ENCODE measurements around the gene C1QTNF6. TPM values are rescaled to one million over a fixed set of nuclear protein-coding genes. Genes with fewer than 3 reads are reported as not detected.
A peak's percentile ranks its signal among the peaks of the same experiment; 100 is the strongest.

The C1QTNF6 gene
- total and polyA plus RNA-seq, 12 donors = 2.2 to 45.7 (median 7.1) TPM

DNA sequence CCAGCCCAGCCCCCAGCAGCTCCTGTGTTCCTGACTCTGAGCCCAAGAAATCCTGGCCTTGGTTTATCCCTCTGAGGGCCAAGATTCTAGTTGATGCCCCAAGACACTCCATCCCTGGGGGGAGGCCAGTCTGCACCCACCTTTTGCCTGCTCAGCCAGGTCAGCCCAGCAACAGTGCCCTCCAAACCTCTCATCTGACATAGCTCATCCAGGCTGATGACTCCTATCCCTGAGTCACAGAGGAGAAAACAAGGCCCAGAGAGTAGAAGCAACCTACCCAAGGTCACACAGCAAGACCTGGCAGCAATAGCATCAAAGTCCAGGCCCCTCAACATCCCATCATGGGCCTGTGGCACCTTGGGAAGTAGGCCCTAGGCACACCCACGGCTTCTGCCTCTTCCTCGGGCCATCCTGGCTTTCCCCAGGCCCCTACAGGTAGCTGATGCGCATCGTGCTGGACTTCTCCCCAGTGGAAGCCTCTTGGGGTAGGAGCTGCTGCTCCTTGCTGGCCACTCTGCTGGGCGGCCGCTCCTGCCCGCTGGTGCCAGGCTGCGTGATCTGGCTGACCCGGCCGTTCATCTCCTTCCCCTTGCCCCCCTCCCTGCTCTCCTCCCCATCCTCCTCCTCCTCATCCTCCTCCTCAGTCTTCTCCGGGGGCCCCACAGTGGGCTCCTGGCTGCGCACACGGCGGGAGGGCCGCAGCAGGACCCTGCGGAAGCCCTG lies 18.2 kb upstream of the C1QTNF6 start:
- Histone ChIP-seq H3K4me1 (replicated peaks in 1 of 2) (no peaks in the 10 kb centered on the region), H3K27me3 (no peaks in the 10 kb centered on the region), H3K27ac (no peak overlapping the region), H3K4me3 (no peak overlapping the region), H3K36me3 (replicated peaks in 1 of 2) (no peaks in the 10 kb centered on the region), H3K9me3 (replicated peaks in 1 of 3) (no peaks in the 10 kb centered on the region)
- WGBS, 4 donors = 86 to 91% (median 89%) methylated on average over 6 to 16 of the region's 16 CpGs
- DNase-seq = peak in 1 of 7 donors; percentile 11
- TF ChIP-seq, protein P1, sequence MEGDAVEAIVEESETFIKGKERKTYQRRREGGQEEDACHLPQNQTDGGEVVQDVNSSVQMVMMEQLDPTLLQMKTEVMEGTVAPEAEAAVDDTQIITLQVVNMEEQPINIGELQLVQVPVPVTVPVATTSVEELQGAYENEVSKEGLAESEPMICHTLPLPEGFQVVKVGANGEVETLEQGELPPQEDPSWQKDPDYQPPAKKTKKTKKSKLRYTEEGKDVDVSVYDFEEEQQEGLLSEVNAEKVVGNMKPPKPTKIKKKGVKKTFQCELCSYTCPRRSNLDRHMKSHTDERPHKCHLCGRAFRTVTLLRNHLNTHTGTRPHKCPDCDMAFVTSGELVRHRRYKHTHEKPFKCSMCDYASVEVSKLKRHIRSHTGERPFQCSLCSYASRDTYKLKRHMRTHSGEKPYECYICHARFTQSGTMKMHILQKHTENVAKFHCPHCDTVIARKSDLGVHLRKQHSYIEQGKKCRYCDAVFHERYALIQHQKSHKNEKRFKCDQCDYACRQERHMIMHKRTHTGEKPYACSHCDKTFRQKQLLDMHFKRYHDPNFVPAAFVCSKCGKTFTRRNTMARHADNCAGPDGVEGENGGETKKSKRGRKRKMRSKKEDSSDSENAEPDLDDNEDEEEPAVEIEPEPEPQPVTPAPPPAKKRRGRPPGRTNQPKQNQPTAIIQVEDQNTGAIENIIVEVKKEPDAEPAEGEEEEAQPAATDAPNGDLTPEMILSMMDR (IDR thresholded peaks at IDR 0.05) = no peak
- TF ChIP-seq POLR2A (IDR thresholded peaks at IDR 0.05) = no peak
- intact Hi-C loops (cut with DNase I) = no loop called here

DNA sequence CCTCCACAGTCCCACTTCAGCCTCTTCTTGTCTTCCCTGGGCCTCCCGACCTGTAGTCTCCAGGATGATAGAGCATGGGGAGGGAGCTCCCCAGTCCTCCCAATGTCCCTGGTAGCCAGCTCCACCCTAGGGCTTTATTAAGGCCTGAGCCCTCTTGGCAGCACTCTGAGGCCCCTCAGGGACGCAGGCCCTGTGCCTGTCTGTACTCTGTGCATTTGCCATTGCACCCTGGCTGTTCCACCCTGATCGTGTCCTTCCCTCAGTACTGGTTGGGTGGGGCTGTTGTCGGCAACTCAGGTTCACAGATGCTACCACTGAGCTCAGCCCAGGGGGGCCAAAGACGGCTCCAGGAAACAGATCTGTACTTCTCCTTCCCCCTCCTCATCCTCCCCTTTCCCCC lies 17.0 kb upstream of the C1QTNF6 start:
- H3K4me3 ChIP-seq = no peak overlapping the region
- H3K27ac ChIP-seq = no peak overlapping the region
- no peaks in the 10 kb centered on the region for H3K4me1 ChIP-seq (replicated peaks in 1 of 2)
- TF ChIP-seq, protein P1 (IDR thresholded peaks at IDR 0.05) = no peak
- TF ChIP-seq POLR2A (IDR thresholded peaks at IDR 0.05) = no peak
- 82 to 90% (median 83%) methylated on average over 4 to 5 of the region's 5 CpGs for WGBS, 4 donors
- no peaks in the 10 kb centered on the region for H3K36me3 ChIP-seq (replicated peaks in 1 of 2)
- no peaks in the 10 kb centered on the region for H3K27me3 ChIP-seq
- intact Hi-C loops (cut with DNase I) = loop anchor here in 1 of 2 donors (2.0 kb wide), 1 partner anchor 42 kb away; no protein-coding TSS in a partner anchor
- no peaks in the 10 kb centered on the region for H3K9me3 ChIP-seq (replicated peaks in 1 of 3)
- peak in 1 of 7 donors; percentile 12 for DNase-seq

GRCh38 chr22:37204045-37204655 lies 16.1 kb upstream of the C1QTNF6 start:
- TF ChIP-seq, protein P1 (IDR thresholded peaks at IDR 0.05) = no peak
- no peak for TF ChIP-seq POLR2A (IDR thresholded peaks at IDR 0.05)
- Histone ChIP-seq H3K36me3 (replicated peaks in 1 of 2) (no peaks in the 10 kb centered on the region), H3K4me3 (no peak overlapping the region), H3K9me3 (replicated peaks in 1 of 3) (no peaks in the 10 kb centered on the region), H3K4me1 (replicated peaks in 1 of 2) (peaks cover 0 to 5% of the 10 kb centered on the region in 2 donors), H3K27me3 (no peaks in the 10 kb centered on the region), H3K27ac (no peak overlapping the region)
- 88 to 93% (median 90%) methylated on average over 5 of the region's 5 CpGs; no CpG with 5 or more reads in 1 of the 4 donors for WGBS, 4 donors
- DNase-seq = peak in 1 of 7 donors; percentile 11
- intact Hi-C loops (cut with DNase I) = loop anchor here in 1 of 2 donors (2.0 to 5.0 kb wide), 2 partner anchors 41 to 127 kb away; no protein-coding TSS in a partner anchor

- Histone ChIP-seq H3K4me1 (replicated peaks in 1 of 2) (peaks cover 0 to 5% of the 10 kb centered on the region in 2 donors), H3K27ac (no peak overlapping the region), H3K27me3 (no peaks in the 10 kb centered on the region), H3K9me3 (replicated peaks in 1 of 3) (no peaks in the 10 kb centered on the region), H3K36me3 (replicated peaks in 1 of 2) (no peaks in the 10 kb centered on the region), H3K4me3 (no peak overlapping the region)
- intact Hi-C loops (cut with DNase I) = loop anchor here (2.0 to 5.0 kb wide), 3 partner anchors 41 to 127 kb away; no protein-coding TSS in a partner anchor
- DNase-seq = peak in 1 of 7 donors; percentile 14
- TF ChIP-seq, protein P1 (IDR thresholded peaks at IDR 0.05) = no peak
- TF ChIP-seq POLR2A (IDR thresholded peaks at IDR 0.05) = no peak
- WGBS, 4 donors = 83 to 92% (median 86%) methylated on average over 13 to 16 of the region's 16 CpGs
Measured at GRCh38 chr22:37203354-37204044, 15.5 kb upstream of the C1QTNF6 start.

Data from adrenal gland (tissue), 12 donors.